AG04450 (cell line): ENCODE results near the gene EP400. TPM values are rescaled to one million over a fixed set of nuclear protein-coding genes. Genes with fewer than 3 reads are reported as not detected.

Source experiments
- CTCF ChIA-PET: fragments of 300-600, 350-600 bp; formaldehyde crosslinking; extraction: SDS; loops from one replicate; lab custom pipeline; 2022; ENCODE audit warnings: antibody characterized with exemption, inconsistent platforms; lab: Charles Lee
- POLR2A ChIA-PET: fragments of 350-600 bp; formaldehyde crosslinking; extraction: SDS; loops from one replicate; lab custom pipeline; 2021; ENCODE audit warnings: antibody characterized with exemption, inconsistent platforms; lab: Yijun Ruan, JAX
- DNase-seq: peaks from one replicate; pipeline ENCODE4 v3.0.0-alpha.2; 2011; ENCODE audit warnings: low read depth, low spot score
- H3K27ac ChIP-seq: one replicate; pipeline ENCODE4 v1.5.1; 2012; ENCODE audit warnings: low read depth, low read length, control low read depth
- H3K27me3 ChIP-seq: one replicate; pipeline ENCODE4 v1.6.0; 2012; ENCODE audit warnings: low read length; ENCODE audit not compliant: control insufficient read depth, insufficient read depth
- H3K4me3 ChIP-seq: 2 replicates; pipeline ENCODE4 v1.5.1; 2011; ENCODE audit warnings: mild to moderate bottlenecking, low read depth, low read length, control low read depth
- H3K9me3 ChIP-seq: 2 replicates; pipeline ENCODE4 v1.5.1; 2012; ENCODE audit warnings: low read length; ENCODE audit not compliant: control insufficient read depth, insufficient read depth
- polyA plus RNA-seq: library from polyadenylated mRNA; depleted of rRNA; stranded (reverse); fragments of >200 nt; gene quantifications from 2 replicates; pipeline ENCODE4 v1.2.3, GENCODE V29; 2011
- TF ChIP-seq, protein P1 (sequence below): IDR thresholded peaks from 2 replicates; pipeline ENCODE4 v1.5.1; 2011; ENCODE audit warnings: low read depth, low read length, control low read depth, inconsistent platforms

Gene EP400
- polyA plus RNA-seq, 1 experiment, result 5.4 TPM

DNA sequence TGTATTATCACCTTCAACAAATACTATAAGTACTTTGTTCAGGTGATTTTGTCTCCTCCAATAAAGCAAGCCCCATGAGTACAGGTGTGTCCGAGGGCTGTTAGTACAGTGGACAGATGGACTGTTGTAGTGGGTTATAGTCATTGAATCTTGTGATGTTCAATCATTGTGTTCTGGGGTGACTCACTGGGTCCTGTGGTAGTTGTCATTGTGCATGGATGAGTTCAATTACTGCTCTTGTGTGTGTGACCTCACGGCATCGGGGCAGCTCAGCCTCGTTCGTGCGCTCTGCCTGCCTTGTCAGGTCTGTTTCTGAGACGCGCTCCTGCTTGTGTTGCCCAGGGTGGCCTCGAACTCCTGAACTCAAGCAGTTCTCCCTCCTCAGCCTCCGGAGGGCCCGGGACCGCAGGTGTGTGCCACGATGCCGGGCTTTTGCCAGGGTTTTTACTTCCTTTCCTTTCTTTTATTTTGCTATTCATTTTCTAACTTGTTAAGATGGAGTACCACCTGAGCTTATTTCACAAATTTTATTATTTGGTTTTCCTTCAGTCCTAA lies 122.2 kb downstream of the EP400 start:
- DNase-seq, result no peak
- H3K9me3 ChIP-seq, result no peaks in the 10 kb centered on the region
- H3K27ac ChIP-seq, result no peak overlapping the region
- no peaks in the 10 kb centered on the region for H3K27me3 ChIP-seq
- H3K4me3 ChIP-seq, result no peak overlapping the region
- CTCF ChIA-PET, result no interaction called here
- POLR2A ChIA-PET, result no interaction called here
- TF ChIP-seq, protein P1, sequence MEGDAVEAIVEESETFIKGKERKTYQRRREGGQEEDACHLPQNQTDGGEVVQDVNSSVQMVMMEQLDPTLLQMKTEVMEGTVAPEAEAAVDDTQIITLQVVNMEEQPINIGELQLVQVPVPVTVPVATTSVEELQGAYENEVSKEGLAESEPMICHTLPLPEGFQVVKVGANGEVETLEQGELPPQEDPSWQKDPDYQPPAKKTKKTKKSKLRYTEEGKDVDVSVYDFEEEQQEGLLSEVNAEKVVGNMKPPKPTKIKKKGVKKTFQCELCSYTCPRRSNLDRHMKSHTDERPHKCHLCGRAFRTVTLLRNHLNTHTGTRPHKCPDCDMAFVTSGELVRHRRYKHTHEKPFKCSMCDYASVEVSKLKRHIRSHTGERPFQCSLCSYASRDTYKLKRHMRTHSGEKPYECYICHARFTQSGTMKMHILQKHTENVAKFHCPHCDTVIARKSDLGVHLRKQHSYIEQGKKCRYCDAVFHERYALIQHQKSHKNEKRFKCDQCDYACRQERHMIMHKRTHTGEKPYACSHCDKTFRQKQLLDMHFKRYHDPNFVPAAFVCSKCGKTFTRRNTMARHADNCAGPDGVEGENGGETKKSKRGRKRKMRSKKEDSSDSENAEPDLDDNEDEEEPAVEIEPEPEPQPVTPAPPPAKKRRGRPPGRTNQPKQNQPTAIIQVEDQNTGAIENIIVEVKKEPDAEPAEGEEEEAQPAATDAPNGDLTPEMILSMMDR, result no peak

DNA sequence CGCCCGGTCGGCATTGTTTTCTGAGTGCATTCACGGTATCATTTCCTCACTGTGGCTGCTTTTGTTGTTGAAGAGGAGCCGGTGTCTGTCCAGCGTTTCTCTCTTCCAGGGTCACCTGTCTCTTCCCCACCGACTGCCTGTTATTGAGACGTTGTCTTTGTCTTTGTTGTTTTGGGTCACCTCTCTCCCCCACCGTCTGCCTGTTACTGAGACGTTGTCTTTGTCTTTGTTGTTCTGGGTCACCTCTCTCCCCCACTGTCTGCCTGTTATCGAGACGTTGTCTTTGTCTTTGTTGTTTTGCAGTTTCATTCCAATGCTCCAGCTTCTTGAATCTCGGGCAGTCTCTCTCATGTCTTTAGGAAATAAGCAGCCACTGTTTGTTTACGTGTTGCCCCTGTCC lies 124.5 kb downstream of the EP400 start:
- H3K9me3 ChIP-seq, result no peaks in the 10 kb centered on the region
- DNase-seq, result no peak
- POLR2A ChIA-PET, result no interaction called here
- CTCF ChIA-PET, result no interaction called here
- no peak overlapping the region for H3K4me3 ChIP-seq
- TF ChIP-seq, protein P1, result no peak
- H3K27me3 ChIP-seq, result no peaks in the 10 kb centered on the region
- no peak overlapping the region for H3K27ac ChIP-seq

DNA sequence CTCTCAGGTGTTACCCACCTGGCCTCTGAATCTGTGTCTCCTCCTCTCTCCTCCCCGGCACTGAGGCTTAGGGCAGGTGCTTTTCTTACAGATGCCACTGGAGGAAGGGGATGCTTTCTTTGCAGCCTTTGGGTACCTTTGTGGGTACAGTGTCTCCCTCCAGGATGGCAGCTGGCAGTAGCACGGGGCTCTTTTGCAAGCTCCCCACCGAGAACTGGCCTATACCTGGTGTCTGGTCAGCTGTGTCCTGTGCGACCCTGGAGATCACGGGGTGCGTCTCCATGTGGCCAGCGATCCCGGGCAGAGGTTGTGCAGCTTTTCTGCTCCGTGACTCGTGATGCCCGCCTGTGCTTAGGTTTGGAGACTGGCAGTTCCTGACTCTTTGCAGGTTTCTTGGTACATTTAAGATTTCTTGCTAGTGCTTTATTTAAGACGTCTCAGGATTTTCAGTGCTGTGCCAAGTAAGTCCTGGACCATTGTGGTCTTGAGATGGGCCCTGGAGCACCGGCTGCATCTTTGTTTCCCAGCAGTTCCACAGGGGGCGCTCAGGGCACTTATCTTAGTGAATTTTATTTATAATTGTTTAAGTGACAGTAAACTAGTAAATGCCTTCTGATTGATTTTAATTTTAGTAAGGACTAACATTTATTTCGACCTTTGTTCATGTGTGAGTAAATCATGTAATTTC lies 125.4 kb downstream of the EP400 start:
- Histone ChIP-seq H3K27ac (no peak overlapping the region), H3K9me3 (no peaks in the 10 kb centered on the region), H3K4me3 (no peak overlapping the region), H3K27me3 (no peaks in the 10 kb centered on the region)
- TF ChIP-seq, protein P1, result peak; percentile 44
- ChIA-PET POLR2A (no interaction called here), CTCF (no interaction called here)
- DNase-seq, result no peak

DNA sequence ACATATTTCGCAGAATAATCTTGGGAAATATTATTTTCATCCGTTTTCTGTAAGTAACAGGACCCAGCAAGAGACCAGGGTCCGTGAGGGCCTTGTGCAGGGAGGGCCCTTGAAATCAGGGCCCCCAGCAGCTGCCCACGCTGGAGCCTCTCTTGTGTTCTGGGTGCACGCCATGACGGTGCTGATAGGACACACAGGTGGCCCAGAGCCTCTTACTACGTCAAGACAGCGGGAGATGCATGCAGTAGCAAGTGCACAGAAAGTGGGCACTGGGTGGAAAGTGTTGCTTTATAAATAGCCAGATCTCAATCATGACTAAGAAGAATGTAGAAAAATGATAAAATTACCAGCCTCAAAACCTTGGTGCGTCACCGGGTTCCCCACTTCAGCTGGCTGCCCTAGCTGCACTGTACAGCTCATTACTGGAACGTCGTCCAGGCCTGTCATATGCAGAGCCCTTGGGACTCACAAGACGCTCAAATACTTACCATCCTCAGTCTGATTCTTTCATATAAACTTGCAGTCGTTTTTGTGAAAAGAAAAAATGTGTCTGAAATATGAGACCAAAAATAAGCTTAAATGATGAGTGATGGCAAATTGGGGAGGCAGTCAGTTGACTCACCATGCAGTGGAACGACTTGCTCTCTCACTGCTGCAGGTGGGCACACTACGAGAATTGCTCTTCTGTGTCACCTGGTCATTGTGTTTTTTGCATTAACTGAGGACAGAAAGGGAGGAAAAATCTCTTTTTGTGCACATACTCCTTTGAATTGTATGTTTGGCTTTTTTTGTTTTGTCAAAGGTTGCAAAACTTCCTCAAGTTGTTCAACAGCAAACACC lies 126.2 kb downstream of the EP400 start:
- no peak for DNase-seq
- CTCF ChIA-PET, result interaction anchor here (0.9 kb wide), 1 partner anchor 21 kb away, joined by 4 read pairs; no protein-coding TSS in a partner anchor

More for the DNA sequence above, 126.2 kb downstream of the EP400 start:
- H3K27ac ChIP-seq, result no peak overlapping the region
- TF ChIP-seq, protein P1, result no peak
- no peak overlapping the region for H3K4me3 ChIP-seq
- no peaks in the 10 kb centered on the region for H3K27me3 ChIP-seq
- H3K9me3 ChIP-seq, result no peaks in the 10 kb centered on the region; the same call in 1 of the 2 replicates
- POLR2A ChIA-PET, result interaction anchor here (0.6 kb wide), 2 partner anchors 9 to 211 kb away, joined by 3 to 4 read pairs; no protein-coding TSS in a partner anchor
